ENCODE data around the gene ROPN1.

DNA sequence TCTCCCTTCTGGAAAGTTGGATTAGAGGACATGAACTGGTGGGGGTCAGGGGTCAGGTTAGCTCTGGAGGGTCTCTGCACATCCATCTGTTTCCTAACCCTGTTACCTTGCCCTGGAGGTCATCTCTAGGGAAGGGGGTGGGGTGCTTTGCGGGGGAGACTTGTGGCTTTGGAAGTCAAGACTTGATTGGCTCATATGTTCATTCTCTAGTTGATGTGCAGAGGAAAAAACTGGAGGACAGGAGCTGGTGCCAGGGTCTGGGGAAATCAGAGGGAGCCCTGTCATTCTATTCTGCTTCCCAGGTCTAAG is 42.9 kb upstream of the ROPN1 start:
- TF ChIP-seq ZBTB33 (IDR thresholded peaks at IDR 0.05; ENCODE audit: extremely low read depth, insufficient replicate concordance, low read length): no peak
- TF ChIP-seq, protein P1, sequence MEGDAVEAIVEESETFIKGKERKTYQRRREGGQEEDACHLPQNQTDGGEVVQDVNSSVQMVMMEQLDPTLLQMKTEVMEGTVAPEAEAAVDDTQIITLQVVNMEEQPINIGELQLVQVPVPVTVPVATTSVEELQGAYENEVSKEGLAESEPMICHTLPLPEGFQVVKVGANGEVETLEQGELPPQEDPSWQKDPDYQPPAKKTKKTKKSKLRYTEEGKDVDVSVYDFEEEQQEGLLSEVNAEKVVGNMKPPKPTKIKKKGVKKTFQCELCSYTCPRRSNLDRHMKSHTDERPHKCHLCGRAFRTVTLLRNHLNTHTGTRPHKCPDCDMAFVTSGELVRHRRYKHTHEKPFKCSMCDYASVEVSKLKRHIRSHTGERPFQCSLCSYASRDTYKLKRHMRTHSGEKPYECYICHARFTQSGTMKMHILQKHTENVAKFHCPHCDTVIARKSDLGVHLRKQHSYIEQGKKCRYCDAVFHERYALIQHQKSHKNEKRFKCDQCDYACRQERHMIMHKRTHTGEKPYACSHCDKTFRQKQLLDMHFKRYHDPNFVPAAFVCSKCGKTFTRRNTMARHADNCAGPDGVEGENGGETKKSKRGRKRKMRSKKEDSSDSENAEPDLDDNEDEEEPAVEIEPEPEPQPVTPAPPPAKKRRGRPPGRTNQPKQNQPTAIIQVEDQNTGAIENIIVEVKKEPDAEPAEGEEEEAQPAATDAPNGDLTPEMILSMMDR (IDR thresholded peaks at IDR 0.05 in 2 of 3, conservative IDR thresholded peaks at IDR 0.05 in 1 of 3; ENCODE audit: borderline replicate concordance in 1 of 3, insufficient read depth in 1 of 3, low read depth in 2 of 3, low read length in 2 of 3): no peak
- TF ChIP-seq EZH2phosphoT487 (IDR thresholded peaks at IDR 0.05; ENCODE audit: borderline replicate concordance): no peak
- TF ChIP-seq EZH2 (IDR thresholded peaks at IDR 0.05): no peak
